ENCODE results near the gene RAB11FIP4. TPM values are rescaled to one million over a fixed set of nuclear protein-coding genes. Genes with fewer than 3 reads are reported as not detected.

RAB11FIP4 gene
- total and polyA plus RNA-seq, 2 donors (not counting 1 experiment from before 2014, with no cell fraction given), result 0.16 to 0.66 TPM

GRCh38 chr17:31583772-31584356 is 192.4 kb downstream of the RAB11FIP4 start:
- TF ChIP-seq EZH2 (IDR thresholded peaks at IDR 0.05; ENCODE audit: low read length, missing control alignments) (no peak), CTCF (conservative IDR thresholded peaks at IDR 0.05 in 1 of 2, IDR thresholded peaks at IDR 0.05 in 1 of 2; ENCODE audit: low read depth in 1 of 2, low read length in 2 of 2) (no peak)
- Histone ChIP-seq H3K27me3 (ENCODE audit: control insufficient read depth, insufficient read depth, low read length) (no peaks in the 10 kb centered on the region), H3K9ac (ENCODE audit: insufficient read depth, low read length) (no peak overlapping the region), H3K27ac (ENCODE audit: insufficient read depth, low read length) (no peak overlapping the region), H3K4me2 (ENCODE audit: extremely low read depth, insufficient read depth, low read length) (no peak overlapping the region), H3K9me3 (ENCODE audit: control insufficient read depth, insufficient read depth, low read depth, low read length) (no peaks in the 10 kb centered on the region), H3K36me3 (ENCODE audit: control insufficient read depth, insufficient read depth, low read length) (peaks cover 7% of the 10 kb centered on the region), H3K79me2 (ENCODE audit: control insufficient read depth, insufficient read depth, low read length) (peaks cover 31% of the 10 kb centered on the region), H3K4me3 (replicated peaks in 1 of 4; ENCODE audit: control extremely low read depth in 1 of 4, insufficient read depth in 1 of 4, low read depth in 3 of 4, low read length in 4 of 4) (no peak overlapping the region), H4K20me1 (ENCODE audit: control insufficient read depth, extremely low read depth, insufficient read depth, low read length) (no peaks in the 10 kb centered on the region), H3K4me1 (ENCODE audit: control insufficient read depth, extremely low read depth, insufficient read depth, low read length) (peaks cover 32% of the 10 kb centered on the region), H2AFZ (ENCODE audit: low read length) (no peak overlapping the region)
- DNase-seq (ENCODE audit: low read depth in 2 of 2), result no peak

GRCh38 chr17:31584438-31585279 is 193.2 kb downstream of the RAB11FIP4 start:
- Histone ChIP-seq H4K20me1 (ENCODE audit: control insufficient read depth, extremely low read depth, insufficient read depth, low read length) (no peaks in the 10 kb centered on the region), H3K4me3 (replicated peaks in 1 of 4; ENCODE audit: control extremely low read depth in 1 of 4, insufficient read depth in 1 of 4, low read depth in 3 of 4, low read length in 4 of 4) (no peak overlapping the region), H2AFZ (ENCODE audit: low read length) (no peak overlapping the region), H3K9me3 (ENCODE audit: control insufficient read depth, insufficient read depth, low read depth, low read length) (no peaks in the 10 kb centered on the region), H3K4me1 (ENCODE audit: control insufficient read depth, extremely low read depth, insufficient read depth, low read length) (peaks cover 26% of the 10 kb centered on the region), H3K27me3 (ENCODE audit: control insufficient read depth, insufficient read depth, low read length) (no peaks in the 10 kb centered on the region), H3K36me3 (ENCODE audit: control insufficient read depth, insufficient read depth, low read length) (peaks cover 7% of the 10 kb centered on the region), H3K4me2 (ENCODE audit: extremely low read depth, insufficient read depth, low read length) (no peak overlapping the region), H3K27ac (ENCODE audit: insufficient read depth, low read length) (no peak overlapping the region), H3K79me2 (ENCODE audit: control insufficient read depth, insufficient read depth, low read length) (peaks cover 28% of the 10 kb centered on the region), H3K9ac (ENCODE audit: insufficient read depth, low read length) (no peak overlapping the region)
- TF ChIP-seq CTCF (conservative IDR thresholded peaks at IDR 0.05 in 1 of 2, IDR thresholded peaks at IDR 0.05 in 1 of 2; ENCODE audit: low read depth in 1 of 2, low read length in 2 of 2) (no peak), EZH2 (IDR thresholded peaks at IDR 0.05; ENCODE audit: low read length, missing control alignments) (no peak)
- no peak for DNase-seq (ENCODE audit: low read depth in 2 of 2)

- Histone ChIP-seq H3K27ac (ENCODE audit: insufficient read depth, low read length) (no peak overlapping the region), H3K36me3 (ENCODE audit: control insufficient read depth, insufficient read depth, low read length) (peaks cover 7% of the 10 kb centered on the region), H3K9ac (ENCODE audit: insufficient read depth, low read length) (no peak overlapping the region), H3K27me3 (ENCODE audit: control insufficient read depth, insufficient read depth, low read length) (no peaks in the 10 kb centered on the region), H3K4me3 (replicated peaks in 1 of 4; ENCODE audit: control extremely low read depth in 1 of 4, insufficient read depth in 1 of 4, low read depth in 3 of 4, low read length in 4 of 4) (no peak overlapping the region), H2AFZ (ENCODE audit: low read length) (no peak overlapping the region), H4K20me1 (ENCODE audit: control insufficient read depth, extremely low read depth, insufficient read depth, low read length) (no peaks in the 10 kb centered on the region), H3K9me3 (ENCODE audit: control insufficient read depth, insufficient read depth, low read depth, low read length) (no peaks in the 10 kb centered on the region), H3K4me1 (ENCODE audit: control insufficient read depth, extremely low read depth, insufficient read depth, low read length) (peaks cover 21% of the 10 kb centered on the region), H3K4me2 (ENCODE audit: extremely low read depth, insufficient read depth, low read length) (no peak overlapping the region), H3K79me2 (ENCODE audit: control insufficient read depth, insufficient read depth, low read length) (peaks cover 28% of the 10 kb centered on the region)
- no peak for DNase-seq (ENCODE audit: low read depth in 2 of 2)
- TF ChIP-seq CTCF (conservative IDR thresholded peaks at IDR 0.05 in 1 of 2, IDR thresholded peaks at IDR 0.05 in 1 of 2; ENCODE audit: low read depth in 1 of 2, low read length in 2 of 2) (no peak), EZH2 (IDR thresholded peaks at IDR 0.05; ENCODE audit: low read length, missing control alignments) (no peak)
These were observed 193.8 kb downstream of the RAB11FIP4 start for GRCh38 chr17:31585280-31585630.
